GM21786 (cell line): Measurements from ENCODE around the gene GSG1L.

Experiments
- ATAC-seq: cut with Tn5 transposase; IDR thresholded peaks from one replicate; pipeline ENCODE4 v1.9.1; 2021; ENCODE audit not compliant: unreplicated experiment

Gene GSG1L

GRCh38 chr16:28064706-28065249 lies 1.3 kb upstream of the GSG1L start:
- no peak for ATAC-seq

- no peak for ATAC-seq
Measured at GRCh38 chr16:28064150-28064549, 636 bp upstream of the GSG1L start.

- no peak for ATAC-seq
Measured at GRCh38 chr16:28062847-28063521, 530 bp downstream of the GSG1L start.

GRCh38 chr16:28062261-28062846 lies 1.2 kb downstream of the GSG1L start:
- no peak for ATAC-seq

GRCh38 chr16:28061352-28062101 lies 2.0 kb downstream of the GSG1L start:
- ATAC-seq: no peak

- ATAC-seq: no peak
Measured at GRCh38 chr16:28059841-28060575, 3.5 kb downstream of the GSG1L start.

GRCh38 chr16:28058839-28059589 lies 4.5 kb downstream of the GSG1L start:
- ATAC-seq: no peak

GRCh38 chr16:28057949-28058348 lies 5.6 kb downstream of the GSG1L start:
- no peak for ATAC-seq

GRCh38 chr16:28053461-28053860 lies 10.1 kb downstream of the GSG1L start:
- no peak for ATAC-seq

- no peak for ATAC-seq
Measured at GRCh38 chr16:28052274-28053128, 11.0 kb downstream of the GSG1L start.

- no peak for ATAC-seq
Measured at GRCh38 chr16:28051486-28051885, 12.0 kb downstream of the GSG1L start.

- ATAC-seq: no peak
Measured at GRCh38 chr16:28042811-28043210, 20.7 kb downstream of the GSG1L start.

GRCh38 chr16:28041615-28042014 lies 21.9 kb downstream of the GSG1L start:
- ATAC-seq: no peak

- ATAC-seq: no peak
Measured at GRCh38 chr16:28040039-28040438, 23.5 kb downstream of the GSG1L start.

GRCh38 chr16:28039493-28039892 lies 24.0 kb downstream of the GSG1L start:
- no peak for ATAC-seq

- no peak for ATAC-seq
Measured at GRCh38 chr16:28038409-28038808, 25.1 kb downstream of the GSG1L start.

- no peak for ATAC-seq
Measured at GRCh38 chr16:28035866-28036393, 27.6 kb downstream of the GSG1L start.

GRCh38 chr16:28033870-28034269 lies 29.6 kb downstream of the GSG1L start:
- no peak for ATAC-seq

- no peak for ATAC-seq
Measured at GRCh38 chr16:28029387-28030002, 34.0 kb downstream of the GSG1L start.
